ENCODE results near the gene DAGLA.

GRCh38 chr11:61787928-61788491 lies 107.8 kb downstream of the DAGLA start:
- TF ChIP-seq, protein P1, sequence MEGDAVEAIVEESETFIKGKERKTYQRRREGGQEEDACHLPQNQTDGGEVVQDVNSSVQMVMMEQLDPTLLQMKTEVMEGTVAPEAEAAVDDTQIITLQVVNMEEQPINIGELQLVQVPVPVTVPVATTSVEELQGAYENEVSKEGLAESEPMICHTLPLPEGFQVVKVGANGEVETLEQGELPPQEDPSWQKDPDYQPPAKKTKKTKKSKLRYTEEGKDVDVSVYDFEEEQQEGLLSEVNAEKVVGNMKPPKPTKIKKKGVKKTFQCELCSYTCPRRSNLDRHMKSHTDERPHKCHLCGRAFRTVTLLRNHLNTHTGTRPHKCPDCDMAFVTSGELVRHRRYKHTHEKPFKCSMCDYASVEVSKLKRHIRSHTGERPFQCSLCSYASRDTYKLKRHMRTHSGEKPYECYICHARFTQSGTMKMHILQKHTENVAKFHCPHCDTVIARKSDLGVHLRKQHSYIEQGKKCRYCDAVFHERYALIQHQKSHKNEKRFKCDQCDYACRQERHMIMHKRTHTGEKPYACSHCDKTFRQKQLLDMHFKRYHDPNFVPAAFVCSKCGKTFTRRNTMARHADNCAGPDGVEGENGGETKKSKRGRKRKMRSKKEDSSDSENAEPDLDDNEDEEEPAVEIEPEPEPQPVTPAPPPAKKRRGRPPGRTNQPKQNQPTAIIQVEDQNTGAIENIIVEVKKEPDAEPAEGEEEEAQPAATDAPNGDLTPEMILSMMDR (IDR thresholded peaks at IDR 0.05), result peak in 1 of 4 experiments; percentile 34
- TF ChIP-seq POLR2A (IDR thresholded peaks at IDR 0.05) (no peak), EP300 (IDR thresholded peaks at IDR 0.05) (no peak), POLR2AphosphoS5 (IDR thresholded peaks at IDR 0.05) (no peak)

All from gastroesophageal sphincter (tissue), 3 donors.